Endothelial cell (in vitro differentiated cells): ENCODE results near the gene CEL. TPM values are rescaled to one million over a fixed set of nuclear protein-coding genes. Genes with fewer than 3 reads are reported as not detected.
A peak's percentile ranks its signal among the peaks of the same experiment; 100 is the strongest.

ENCODE experiments used
- DNase-seq: peaks from one replicate; pipeline ENCODE4 v3.0.0; 2021; ENCODE audit warnings: low spot score
- H3K27ac Mint-ChIP-seq: one replicate; pipeline ENCODE4 v1.8.0; 2021; ENCODE audit warnings: mixed read lengths, inconsistent platforms; ENCODE audit not compliant: unreplicated experiment
- H3K27me3 Mint-ChIP-seq: one replicate; pipeline ENCODE4 v1.8.0; 2021; ENCODE audit warnings: mild to moderate bottlenecking, moderate library complexity, mixed read lengths, inconsistent platforms; ENCODE audit not compliant: unreplicated experiment
- H3K36me3 Mint-ChIP-seq: one replicate; pipeline ENCODE4 v1.8.0; 2021; ENCODE audit warnings: mild to moderate bottlenecking, low read depth, mixed read lengths, inconsistent platforms; ENCODE audit not compliant: unreplicated experiment
- H3K4me1 Mint-ChIP-seq: one replicate; pipeline ENCODE4 v1.8.0; 2021; ENCODE audit warnings: mild to moderate bottlenecking, mixed read lengths, inconsistent platforms; ENCODE audit not compliant: unreplicated experiment
- H3K4me3 Mint-ChIP-seq: one replicate; pipeline ENCODE4 v1.8.0; 2021; ENCODE audit warnings: mild to moderate bottlenecking, mixed read lengths, inconsistent platforms; ENCODE audit not compliant: unreplicated experiment
- H3K9me3 Mint-ChIP-seq: one replicate; pipeline ENCODE4 v1.8.0; 2021; ENCODE audit warnings: mixed read lengths, inconsistent platforms; ENCODE audit not compliant: unreplicated experiment
- CTCF ChIP-seq: fragments of 200-600 bp; sonication (generic); IDR thresholded peaks from one replicate; pipeline ENCODE4 v1.5.0; 2021; ENCODE audit warnings: antibody characterized with exemption; ENCODE audit not compliant: unreplicated experiment
- total RNA-seq: library from RNA; stranded (reverse); fragmentation: NEBNext Ultra II Directional; extraction: Animal tissue kit (Norgen Biotek cat#: 25700); gene quantifications from one replicate; pipeline ENCODE4 v1.2.1, GENCODE V29; 2021; ENCODE audit not compliant: unreplicated experiment

Gene CEL
- total RNA-seq, 1 donor from 2014 or later, result 4.2 TPM

GRCh38 chr9:133055788-133056420 is 5.9 kb upstream of the CEL start:
- TF ChIP-seq CTCF, result no peak
- DNase-seq, result no peak
- H3K36me3 Mint-ChIP-seq, result peaks cover 32% of the 10 kb centered on the region
- H3K27me3 Mint-ChIP-seq, result peaks cover 5% of the 10 kb centered on the region
- peaks cover 16% of the 10 kb centered on the region for H3K4me1 Mint-ChIP-seq
- H3K4me3 Mint-ChIP-seq, result no peak overlapping the region
- no peak overlapping the region for H3K27ac Mint-ChIP-seq
- no peaks in the 10 kb centered on the region for H3K9me3 Mint-ChIP-seq

DNA sequence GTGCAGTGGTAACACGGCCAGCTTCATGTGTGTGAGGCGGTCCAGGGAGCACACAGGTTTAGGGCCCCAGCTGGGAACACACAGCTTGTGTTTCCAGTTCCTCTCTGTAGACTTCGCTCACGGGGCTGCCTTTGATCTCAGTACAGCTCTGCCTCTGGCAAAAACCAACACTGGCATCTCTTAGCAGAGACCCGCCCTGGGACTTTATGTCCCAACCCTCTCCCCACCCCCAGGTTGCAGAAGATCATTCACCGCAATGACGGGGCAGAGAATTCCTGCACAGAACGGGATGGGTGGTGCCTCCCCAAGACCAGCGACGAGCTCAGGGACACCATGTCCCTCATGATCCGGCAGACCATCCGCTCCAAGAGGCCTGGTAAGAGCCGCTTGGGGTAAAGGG is 5.2 kb upstream of the CEL start:
- Mint-ChIP-seq H3K4me1 (peaks cover 16% of the 10 kb centered on the region), H3K27ac (no peak overlapping the region), H3K36me3 (peaks cover 31% of the 10 kb centered on the region), H3K27me3 (peaks cover 5% of the 10 kb centered on the region), H3K9me3 (no peaks in the 10 kb centered on the region), H3K4me3 (no peak overlapping the region)
- DNase-seq, result no peak
- TF ChIP-seq CTCF, result no peak

DNA sequence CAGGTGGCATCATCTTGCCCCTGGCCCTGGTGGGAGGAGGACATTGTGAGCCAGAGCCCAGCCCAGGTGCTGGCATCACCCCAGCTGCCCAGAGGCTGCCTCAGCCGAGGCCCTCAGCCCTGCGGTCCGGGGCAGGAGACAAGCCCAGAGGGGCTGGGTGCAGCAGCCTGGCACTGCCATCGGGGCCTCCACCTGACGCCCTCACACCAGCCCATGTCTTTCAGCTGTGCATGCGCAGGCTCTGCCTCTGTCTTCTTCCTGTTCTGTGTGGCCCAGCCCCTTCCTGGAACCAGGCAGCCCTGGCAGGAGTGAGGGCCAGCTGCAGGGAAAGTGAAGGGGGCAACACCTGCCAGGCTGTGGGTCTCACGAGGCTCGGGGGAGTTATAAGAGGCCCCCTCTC is 4.8 kb upstream of the CEL start:
- Mint-ChIP-seq H3K9me3 (no peaks in the 10 kb centered on the region), H3K4me3 (no peak overlapping the region), H3K27me3 (peaks cover 5% of the 10 kb centered on the region), H3K27ac (no peak overlapping the region), H3K4me1 (peaks cover 16% of the 10 kb centered on the region), H3K36me3 (peaks cover 31% of the 10 kb centered on the region)
- no peak for TF ChIP-seq CTCF
- no peak for DNase-seq

- peak overlapping the region; percentile 30 for H3K27ac Mint-ChIP-seq
- peaks cover 16% of the 10 kb centered on the region for H3K4me1 Mint-ChIP-seq
- H3K36me3 Mint-ChIP-seq, result peaks cover 31% of the 10 kb centered on the region
- no peak for DNase-seq
- no peak for TF ChIP-seq CTCF
- H3K27me3 Mint-ChIP-seq, result peaks cover 5% of the 10 kb centered on the region
- H3K4me3 Mint-ChIP-seq, result no peak overlapping the region
- H3K9me3 Mint-ChIP-seq, result no peaks in the 10 kb centered on the region
These were observed 4.2 kb upstream of the CEL start for GRCh38 chr9:133057553-133057952.

GRCh38 chr9:133058071-133058470 is 3.7 kb upstream of the CEL start:
- no peak for TF ChIP-seq CTCF
- H3K9me3 Mint-ChIP-seq, result no peaks in the 10 kb centered on the region
- peaks cover 31% of the 10 kb centered on the region for H3K36me3 Mint-ChIP-seq
- H3K4me1 Mint-ChIP-seq, result peaks cover 16% of the 10 kb centered on the region
- no peak for DNase-seq
- H3K4me3 Mint-ChIP-seq, result no peak overlapping the region
- H3K27ac Mint-ChIP-seq, result no peak overlapping the region
- peaks cover 5% of the 10 kb centered on the region for H3K27me3 Mint-ChIP-seq
